GM12801 (cell line): Measurements from ENCODE around the gene ARPC1B.

ENCODE experiments used
- TF ChIP-seq, protein P1 (sequence below): IDR thresholded peaks from one replicate; pipeline ENCODE4 v1.5.1; 2011; ENCODE audit warnings: control low read depth; ENCODE audit not compliant: insufficient read length; ENCODE audit errors: extremely low read depth

ARPC1B gene

GRCh38 chr7:99390941-99391602, 16.5 kb downstream of the ARPC1B start:
- TF ChIP-seq, protein P1, sequence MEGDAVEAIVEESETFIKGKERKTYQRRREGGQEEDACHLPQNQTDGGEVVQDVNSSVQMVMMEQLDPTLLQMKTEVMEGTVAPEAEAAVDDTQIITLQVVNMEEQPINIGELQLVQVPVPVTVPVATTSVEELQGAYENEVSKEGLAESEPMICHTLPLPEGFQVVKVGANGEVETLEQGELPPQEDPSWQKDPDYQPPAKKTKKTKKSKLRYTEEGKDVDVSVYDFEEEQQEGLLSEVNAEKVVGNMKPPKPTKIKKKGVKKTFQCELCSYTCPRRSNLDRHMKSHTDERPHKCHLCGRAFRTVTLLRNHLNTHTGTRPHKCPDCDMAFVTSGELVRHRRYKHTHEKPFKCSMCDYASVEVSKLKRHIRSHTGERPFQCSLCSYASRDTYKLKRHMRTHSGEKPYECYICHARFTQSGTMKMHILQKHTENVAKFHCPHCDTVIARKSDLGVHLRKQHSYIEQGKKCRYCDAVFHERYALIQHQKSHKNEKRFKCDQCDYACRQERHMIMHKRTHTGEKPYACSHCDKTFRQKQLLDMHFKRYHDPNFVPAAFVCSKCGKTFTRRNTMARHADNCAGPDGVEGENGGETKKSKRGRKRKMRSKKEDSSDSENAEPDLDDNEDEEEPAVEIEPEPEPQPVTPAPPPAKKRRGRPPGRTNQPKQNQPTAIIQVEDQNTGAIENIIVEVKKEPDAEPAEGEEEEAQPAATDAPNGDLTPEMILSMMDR = no peak

DNA sequence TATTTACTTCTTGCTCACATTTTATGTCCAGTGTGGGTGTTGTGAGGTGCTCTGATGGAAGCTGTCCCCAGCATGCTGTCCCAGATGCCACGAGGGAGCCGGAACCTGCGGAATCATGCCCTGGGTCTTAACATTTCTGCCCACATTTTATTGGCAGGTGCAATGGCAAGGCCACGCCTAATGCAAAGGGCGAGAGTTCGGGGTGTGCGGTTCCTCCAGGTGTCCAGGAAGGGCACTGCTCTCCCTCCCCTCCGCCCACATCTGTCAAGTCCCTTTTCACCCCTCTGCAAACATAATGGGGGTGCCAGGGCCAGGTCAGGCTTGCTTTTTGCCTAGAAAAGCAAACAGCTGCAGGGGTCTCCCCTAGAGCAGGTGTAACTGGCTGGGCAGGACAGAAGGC, 17.5 kb downstream of the ARPC1B start:
- TF ChIP-seq, protein P1 = no peak

- TF ChIP-seq, protein P1 = no peak
These were observed 18.3 kb downstream of the ARPC1B start for GRCh38 chr7:99392659-99393354.

DNA sequence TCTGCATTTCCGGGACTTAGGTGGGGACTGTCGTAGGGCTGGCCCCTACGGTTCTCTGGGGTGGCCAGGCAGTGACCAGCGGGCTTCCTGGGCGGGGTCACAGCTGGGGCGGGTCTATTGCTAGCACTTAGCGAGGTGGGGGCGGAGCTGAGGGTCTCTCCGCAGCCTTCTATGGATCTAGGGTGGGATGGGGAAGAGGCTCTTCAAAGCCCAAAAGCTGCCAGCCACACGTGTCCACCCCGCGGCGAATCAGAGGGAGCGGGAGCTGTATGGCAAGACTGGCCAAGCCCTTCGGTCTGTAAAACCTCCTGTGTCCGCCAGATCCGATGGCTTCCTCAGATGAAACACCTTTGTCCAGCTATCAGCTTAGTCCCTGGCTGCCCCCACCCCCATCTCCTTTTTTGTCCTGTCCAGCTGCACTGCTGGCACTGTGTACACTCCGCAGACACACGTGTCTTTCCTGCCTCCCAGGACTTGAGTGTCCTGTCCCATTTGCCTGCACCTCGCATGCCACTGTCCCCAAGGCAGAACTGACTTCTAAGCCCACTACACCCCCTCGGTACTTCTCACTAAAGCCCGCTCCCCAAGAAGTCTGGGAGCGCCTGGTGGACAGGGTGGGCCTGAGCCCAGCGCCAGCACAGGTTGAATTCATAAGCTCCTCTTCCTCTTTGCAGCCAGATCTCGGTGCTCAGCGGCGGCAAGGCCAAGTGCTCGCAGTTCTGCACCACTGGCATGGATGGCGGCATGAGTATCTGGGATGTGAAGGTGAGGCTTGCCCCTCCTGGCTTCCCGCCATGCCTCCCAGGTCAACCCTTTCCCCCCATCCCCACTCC, 19.0 kb downstream of the ARPC1B start:
- TF ChIP-seq, protein P1 = no peak

DNA sequence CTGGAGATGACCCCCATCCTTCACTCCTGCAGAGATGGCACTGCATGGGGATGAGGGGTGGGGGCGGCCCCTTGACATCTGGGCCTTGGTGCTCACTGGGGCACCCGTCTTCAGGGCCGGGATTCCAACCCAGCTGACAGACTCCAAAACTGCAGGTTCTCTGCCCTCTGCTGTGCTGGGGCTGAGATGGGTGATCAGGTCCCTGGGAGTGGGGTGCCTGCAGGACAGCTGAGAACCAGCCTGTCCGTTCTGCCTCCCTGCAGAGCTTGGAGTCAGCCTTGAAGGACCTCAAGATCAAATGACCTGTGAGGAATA, 19.6 kb downstream of the ARPC1B start:
- TF ChIP-seq, protein P1 = no peak

DNA sequence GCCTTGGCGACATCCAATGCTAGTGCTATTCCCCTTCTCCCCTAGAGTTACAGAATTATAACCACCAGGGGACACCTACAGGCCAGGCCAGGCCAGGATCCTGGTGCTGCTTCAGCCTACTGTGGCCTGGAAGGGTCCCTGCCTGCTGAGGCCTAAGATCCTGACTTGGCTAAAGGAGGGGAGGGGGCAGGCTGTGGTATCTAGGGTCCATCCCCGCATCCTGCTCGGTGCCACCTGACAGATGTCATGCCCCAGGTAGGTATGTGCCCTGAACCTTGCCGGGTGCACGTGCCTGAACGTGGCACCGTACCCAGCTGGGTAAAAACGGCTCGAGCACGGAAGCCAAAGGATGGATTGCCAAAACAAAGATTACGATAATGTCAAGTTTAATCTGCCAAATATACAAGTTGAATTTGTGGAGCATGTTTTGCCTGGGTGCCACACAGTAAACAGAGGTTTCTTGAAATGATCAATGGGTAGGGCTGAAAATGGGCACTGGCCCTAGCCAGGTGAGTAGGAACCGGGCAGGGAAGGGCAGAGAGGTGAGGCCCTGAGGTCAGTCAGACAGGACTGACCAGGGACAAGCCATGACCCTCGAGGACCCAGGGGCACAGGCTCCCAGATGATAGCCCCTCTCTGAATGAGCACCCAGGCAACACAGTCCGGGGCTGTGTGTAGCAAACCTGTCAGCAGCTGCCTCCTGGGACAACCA, 21.2 kb downstream of the ARPC1B start:
- TF ChIP-seq, protein P1 = no peak
